GM10266 (cell line): Measurements from ENCODE around the gene GABARAPL1.

Experiments
- DNase-seq: peaks from one replicate; pipeline ENCODE4 v3.0.0; 2012; ENCODE audit errors: extremely low spot score
- TF ChIP-seq, protein P1 (sequence below): IDR thresholded peaks from 2 replicates; pipeline ENCODE4 v1.5.1; 2012; ENCODE audit warnings: mild to moderate bottlenecking, low read depth; ENCODE audit not compliant: control insufficient read depth, insufficient read depth; ENCODE audit errors: missing control alignments

Gene GABARAPL1

DNA sequence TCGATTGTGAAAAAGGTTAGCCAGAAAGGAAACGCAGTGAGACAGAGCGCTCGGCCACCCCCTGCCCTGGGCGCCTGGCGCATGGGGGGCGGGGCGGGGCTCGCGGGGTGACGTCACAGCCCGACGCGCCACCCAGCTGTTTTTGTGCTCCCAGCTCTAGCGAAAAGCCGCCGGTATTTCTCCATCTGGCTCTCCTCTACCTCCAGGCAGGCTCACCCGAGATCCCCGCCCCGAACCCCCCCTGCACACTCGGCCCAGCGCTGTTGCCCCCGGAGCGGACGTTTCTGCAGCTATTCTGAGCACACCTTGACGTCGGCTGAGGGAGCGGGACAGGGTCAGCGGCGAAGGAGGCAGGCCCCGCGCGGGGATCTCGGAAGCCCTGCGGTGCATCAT, at the start of gene GABARAPL1:
Gene GABARAPL1 (plus strand): TSS at position 139 of the 393 bp plus-strand sequence. CDS start 253 bp downstream, at position 392.
- DNase-seq: peak; percentile 84
- TF ChIP-seq, protein P1, sequence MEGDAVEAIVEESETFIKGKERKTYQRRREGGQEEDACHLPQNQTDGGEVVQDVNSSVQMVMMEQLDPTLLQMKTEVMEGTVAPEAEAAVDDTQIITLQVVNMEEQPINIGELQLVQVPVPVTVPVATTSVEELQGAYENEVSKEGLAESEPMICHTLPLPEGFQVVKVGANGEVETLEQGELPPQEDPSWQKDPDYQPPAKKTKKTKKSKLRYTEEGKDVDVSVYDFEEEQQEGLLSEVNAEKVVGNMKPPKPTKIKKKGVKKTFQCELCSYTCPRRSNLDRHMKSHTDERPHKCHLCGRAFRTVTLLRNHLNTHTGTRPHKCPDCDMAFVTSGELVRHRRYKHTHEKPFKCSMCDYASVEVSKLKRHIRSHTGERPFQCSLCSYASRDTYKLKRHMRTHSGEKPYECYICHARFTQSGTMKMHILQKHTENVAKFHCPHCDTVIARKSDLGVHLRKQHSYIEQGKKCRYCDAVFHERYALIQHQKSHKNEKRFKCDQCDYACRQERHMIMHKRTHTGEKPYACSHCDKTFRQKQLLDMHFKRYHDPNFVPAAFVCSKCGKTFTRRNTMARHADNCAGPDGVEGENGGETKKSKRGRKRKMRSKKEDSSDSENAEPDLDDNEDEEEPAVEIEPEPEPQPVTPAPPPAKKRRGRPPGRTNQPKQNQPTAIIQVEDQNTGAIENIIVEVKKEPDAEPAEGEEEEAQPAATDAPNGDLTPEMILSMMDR: no peak

DNA sequence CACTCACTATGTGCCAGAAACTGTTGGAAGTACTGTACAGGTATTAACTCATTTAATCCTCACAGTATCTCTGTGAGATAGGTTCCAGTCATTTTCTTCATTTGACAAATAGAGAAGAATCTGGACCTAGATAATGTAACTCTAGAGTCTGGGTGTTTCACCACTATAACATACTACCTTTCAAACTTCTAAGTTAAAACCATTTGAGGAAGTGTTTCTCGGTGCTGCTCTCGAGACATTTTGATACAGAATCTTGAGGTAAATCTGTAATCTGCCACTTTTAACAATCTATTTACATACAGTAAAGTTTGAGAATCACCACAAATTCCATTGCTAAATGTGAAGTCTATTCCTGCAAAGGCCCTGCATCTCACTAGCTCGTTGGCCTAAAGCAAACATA, 49.6 kb upstream of the GABARAPL1 start:
- TF ChIP-seq, protein P1: no peak
- no peak for DNase-seq

DNA sequence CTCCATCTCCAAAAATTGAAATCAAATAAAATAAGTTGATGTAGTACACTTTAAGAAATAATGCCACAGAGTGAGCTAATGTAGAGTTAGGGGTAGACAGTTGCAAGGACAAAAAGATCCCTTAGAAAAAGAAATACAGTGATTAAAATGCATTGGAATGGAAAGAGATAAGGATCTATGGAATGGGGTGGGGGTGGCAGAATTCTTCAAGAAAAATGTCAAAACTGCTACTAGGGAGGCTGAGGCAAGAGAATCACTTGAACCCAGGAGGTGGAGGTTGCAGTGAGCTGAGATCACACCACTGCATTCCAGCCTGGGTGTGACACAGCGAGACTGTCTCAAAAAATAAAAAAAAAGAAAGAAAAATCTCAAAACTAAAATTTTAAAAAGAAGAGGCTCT, 47.3 kb upstream of the GABARAPL1 start:
- TF ChIP-seq, protein P1: no peak
- no peak for DNase-seq

DNA sequence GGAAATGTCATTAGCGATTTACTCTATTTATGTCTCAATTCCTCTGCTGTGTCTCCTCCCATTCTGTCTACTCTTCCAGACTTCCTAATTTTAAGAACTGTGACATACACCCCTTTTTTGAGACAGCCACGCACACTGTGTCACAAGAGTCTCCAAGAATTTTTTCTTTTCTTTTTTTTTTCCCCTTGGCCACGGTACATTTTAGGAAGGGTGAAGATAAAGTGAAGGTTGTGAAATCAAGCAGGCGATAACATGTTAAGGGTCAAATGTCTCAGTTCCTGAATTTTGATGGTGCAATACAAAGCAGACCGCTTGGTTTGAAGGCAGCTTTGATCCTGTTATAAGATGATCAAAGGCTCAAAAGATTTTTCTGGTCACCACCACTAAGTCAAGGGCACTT, 45.1 kb upstream of the GABARAPL1 start:
- DNase-seq: no peak
- TF ChIP-seq, protein P1: no peak

DNA sequence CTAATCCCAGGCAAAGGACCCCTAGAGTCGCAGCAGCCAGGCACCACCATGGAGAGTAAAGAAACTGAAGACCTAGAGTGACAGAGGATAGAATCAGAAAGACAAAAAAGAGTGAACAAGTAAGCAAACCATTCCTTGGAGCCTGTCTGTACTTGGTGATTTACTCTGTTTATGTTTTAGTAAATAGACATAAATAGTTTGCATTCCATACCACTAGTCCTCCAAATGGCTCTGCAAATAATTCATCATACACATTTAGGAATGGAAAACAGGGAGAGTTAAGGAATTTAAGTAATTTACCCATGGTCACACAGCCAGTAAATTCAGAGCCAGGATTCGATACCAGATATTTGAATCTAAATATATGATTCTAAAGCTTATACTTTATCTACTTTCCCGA, 43.6 kb upstream of the GABARAPL1 start:
- DNase-seq: no peak

DNA sequence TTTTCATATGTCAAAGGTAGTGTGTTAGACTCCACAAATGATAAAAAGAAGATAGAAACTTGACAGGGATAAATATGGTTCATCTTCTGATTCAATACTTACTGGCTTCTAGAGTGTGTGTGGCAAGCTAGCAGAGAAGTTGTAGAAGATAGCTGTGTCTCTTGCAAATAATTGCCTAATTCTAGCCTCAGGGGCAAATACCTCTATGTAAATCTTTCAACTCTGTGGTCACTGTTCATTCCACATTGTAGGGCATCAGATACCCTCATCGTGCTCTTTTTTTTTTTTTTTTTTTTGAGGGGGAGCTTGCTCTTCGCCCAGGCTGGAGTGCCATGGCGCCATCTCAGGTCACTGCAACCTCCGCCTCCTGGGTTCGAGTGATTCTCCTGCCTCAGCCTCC, 42.5 kb upstream of the GABARAPL1 start:
- TF ChIP-seq, protein P1: no peak
- DNase-seq: no peak

More for the DNA sequence above, 43.6 kb upstream of the GABARAPL1 start:
- TF ChIP-seq, protein P1: no peak

DNA sequence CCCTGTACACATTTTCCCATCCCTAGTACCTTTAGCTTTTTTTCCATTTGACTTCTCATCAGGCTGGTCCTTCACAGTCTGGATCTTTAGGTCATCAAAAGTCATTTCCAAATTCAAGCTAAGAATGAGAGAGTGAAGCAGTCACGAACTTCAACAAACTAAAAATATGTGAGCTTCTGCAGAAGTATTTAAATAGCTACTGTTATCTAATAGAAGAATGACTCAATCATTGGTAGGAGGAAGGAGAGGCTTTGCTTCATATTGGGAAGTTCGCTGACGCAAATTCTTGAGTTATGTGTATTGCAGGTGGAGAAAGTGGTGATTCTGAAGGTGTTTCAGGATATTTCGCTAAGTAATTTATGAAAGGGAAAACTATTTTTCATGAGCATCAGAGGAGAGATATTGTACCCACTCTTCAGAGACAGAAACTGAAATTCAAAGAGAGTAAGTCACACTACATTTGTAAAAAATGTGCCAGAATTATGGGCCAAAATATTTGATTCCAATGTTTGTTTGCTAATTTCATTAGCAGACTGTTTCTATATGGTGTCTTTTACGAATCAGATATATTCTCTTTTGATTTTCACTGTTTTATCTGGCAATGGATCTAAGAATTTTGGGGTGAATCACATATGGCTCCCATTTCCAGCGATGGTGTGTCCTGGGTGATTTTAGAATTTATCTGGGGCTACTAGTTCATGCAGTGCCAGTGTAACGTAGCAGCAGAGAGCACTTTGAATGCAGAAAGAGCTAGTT, 40.5 kb upstream of the GABARAPL1 start, which contains the start of gene OLR1:
Gene OLR1 (minus strand): TSS at position 160 of the 756 bp plus-strand sequence. CDS start 55 bp downstream, at position 105.
- TF ChIP-seq, protein P1: no peak
- DNase-seq: no peak
